Stomach smooth muscle (tissue), 2 donors: Measurements from ENCODE around the gene TMEM144.

Source experiments
- H3K27ac ChIP-seq: one replicate; pipeline ENCODE4 v1.7.0; 2013; ENCODE audit warnings: mild to moderate bottlenecking, low read length, inconsistent platforms
- H3K27me3 ChIP-seq, 2 donors: one replicate each; pipeline ENCODE4 v1.7.0; 2013; ENCODE audit warnings: low read length in 2 of 2; ENCODE audit not compliant: insufficient read depth in 2 of 2, control insufficient read depth in 1 of 2
- H3K36me3 ChIP-seq, 2 donors: one replicate each; pipeline ENCODE4 v1.7.0; 2013; ENCODE audit warnings: low read length in 2 of 2; ENCODE audit not compliant: control insufficient read depth in 2 of 2, insufficient read depth in 2 of 2
- H3K4me1 ChIP-seq: one replicate; pipeline ENCODE4 v1.7.0; 2013; ENCODE audit warnings: low read length; ENCODE audit not compliant: control insufficient read depth, insufficient read depth
- H3K4me3 ChIP-seq, 2 donors: one replicate each; pipeline ENCODE4 v1.7.0; 2013; ENCODE audit warnings: low read length in 2 of 2
- H3K9ac ChIP-seq, 2 donors: one replicate each; pipeline ENCODE4 v1.7.0; 2013; ENCODE audit warnings: low read length in 2 of 2, mild to moderate bottlenecking in 1 of 2
- H3K9me3 ChIP-seq, 2 donors: one replicate each; pipeline ENCODE4 v1.7.0; 2013; ENCODE audit warnings: low read length in 2 of 2; ENCODE audit not compliant: control insufficient read depth in 2 of 2
- donor health status: healthy.
- donor health status: Pancreatic carcinoma.

The TMEM144 gene

GRCh38 chr4:158192439-158193158 lies 17.7 kb upstream of the TMEM144 start:
- H3K36me3 ChIP-seq = no peaks in the 10 kb centered on the region
- H3K9me3 ChIP-seq = no peaks in the 10 kb centered on the region
- no peak overlapping the region for H3K27ac ChIP-seq
- H3K9ac ChIP-seq = no peak overlapping the region
- no peaks in the 10 kb centered on the region for H3K27me3 ChIP-seq
- no peaks in the 10 kb centered on the region for H3K4me1 ChIP-seq
- H3K4me3 ChIP-seq = no peak overlapping the region

- Histone ChIP-seq H3K9ac (no peak overlapping the region), H3K36me3 (no peaks in the 10 kb centered on the region), H3K9me3 (no peaks in the 10 kb centered on the region), H3K4me3 (no peak overlapping the region), H3K4me1 (no peaks in the 10 kb centered on the region), H3K27me3 (no peaks in the 10 kb centered on the region), H3K27ac (no peak overlapping the region)
Measured at GRCh38 chr4:158193171-158193749, 17.0 kb upstream of the TMEM144 start.

GRCh38 chr4:158195297-158195696 lies 15.0 kb upstream of the TMEM144 start:
- Histone ChIP-seq H3K9ac (no peak overlapping the region), H3K4me3 (no peak overlapping the region), H3K27ac (no peak overlapping the region), H3K9me3 (no peaks in the 10 kb centered on the region), H3K27me3 (no peaks in the 10 kb centered on the region), H3K36me3 (no peaks in the 10 kb centered on the region), H3K4me1 (no peaks in the 10 kb centered on the region)

GRCh38 chr4:158197194-158197776 lies 13.0 kb upstream of the TMEM144 start:
- Histone ChIP-seq H3K4me1 (no peaks in the 10 kb centered on the region), H3K9me3 (no peaks in the 10 kb centered on the region), H3K4me3 (no peak overlapping the region), H3K36me3 (no peaks in the 10 kb centered on the region), H3K27ac (no peak overlapping the region), H3K9ac (no peak overlapping the region), H3K27me3 (no peaks in the 10 kb centered on the region)

- H3K9ac ChIP-seq = no peak overlapping the region
- H3K27ac ChIP-seq = no peak overlapping the region
- H3K4me3 ChIP-seq = no peak overlapping the region
- H3K9me3 ChIP-seq = no peaks in the 10 kb centered on the region
- H3K36me3 ChIP-seq = no peaks in the 10 kb centered on the region
- no peaks in the 10 kb centered on the region for H3K27me3 ChIP-seq
- no peaks in the 10 kb centered on the region for H3K4me1 ChIP-seq
Measured at GRCh38 chr4:158200214-158200613, 10.1 kb upstream of the TMEM144 start.

- Histone ChIP-seq H3K27me3 (no peaks in the 10 kb centered on the region), H3K36me3 (no peaks in the 10 kb centered on the region), H3K27ac (no peak overlapping the region), H3K9ac (no peak overlapping the region), H3K4me1 (no peaks in the 10 kb centered on the region), H3K4me3 (no peak overlapping the region), H3K9me3 (no peaks in the 10 kb centered on the region)
Measured at GRCh38 chr4:158201322-158201721, 9.0 kb upstream of the TMEM144 start.

- no peaks in the 10 kb centered on the region for H3K9me3 ChIP-seq
- no peaks in the 10 kb centered on the region for H3K27me3 ChIP-seq
- no peaks in the 10 kb centered on the region for H3K36me3 ChIP-seq
- H3K4me1 ChIP-seq = no peaks in the 10 kb centered on the region
- no peak overlapping the region for H3K9ac ChIP-seq
- H3K27ac ChIP-seq = no peak overlapping the region
- no peak overlapping the region for H3K4me3 ChIP-seq
Measured at GRCh38 chr4:158201876-158202275, 8.4 kb upstream of the TMEM144 start.

- Histone ChIP-seq H3K9ac (no peak overlapping the region), H3K27me3 (no peaks in the 10 kb centered on the region), H3K4me3 (no peak overlapping the region), H3K9me3 (no peaks in the 10 kb centered on the region), H3K36me3 (no peaks in the 10 kb centered on the region), H3K4me1 (no peaks in the 10 kb centered on the region), H3K27ac (no peak overlapping the region)
Measured at GRCh38 chr4:158202481-158202880, 7.8 kb upstream of the TMEM144 start.

GRCh38 chr4:158203436-158203835 lies 6.8 kb upstream of the TMEM144 start:
- H3K36me3 ChIP-seq = no peaks in the 10 kb centered on the region
- H3K27ac ChIP-seq = no peak overlapping the region
- no peak overlapping the region for H3K9ac ChIP-seq
- no peaks in the 10 kb centered on the region for H3K27me3 ChIP-seq
- H3K4me1 ChIP-seq = no peaks in the 10 kb centered on the region
- no peak overlapping the region for H3K4me3 ChIP-seq
- no peaks in the 10 kb centered on the region for H3K9me3 ChIP-seq

GRCh38 chr4:158203929-158204328 lies 6.4 kb upstream of the TMEM144 start:
- no peaks in the 10 kb centered on the region for H3K36me3 ChIP-seq
- no peaks in the 10 kb centered on the region for H3K4me1 ChIP-seq
- H3K27me3 ChIP-seq = no peaks in the 10 kb centered on the region
- H3K9ac ChIP-seq = no peak overlapping the region
- no peak overlapping the region for H3K27ac ChIP-seq
- no peaks in the 10 kb centered on the region for H3K9me3 ChIP-seq
- no peak overlapping the region for H3K4me3 ChIP-seq
